ENCODE data around the gene CHD6.

Gene CHD6

GRCh38 chr20:41392871-41393704, 225.1 kb downstream of the CHD6 start:
- H3K4me3 ChIP-seq (ENCODE audit: low read length) = no peak overlapping the region
- no peak for DNase-seq (ENCODE audit: low read depth, low spot score)

GRCh38 chr20:41392295-41392694, 225.9 kb downstream of the CHD6 start:
- H3K4me3 ChIP-seq (ENCODE audit: low read length) = no peak overlapping the region
- no peak for DNase-seq (ENCODE audit: low read depth, low spot score)

- no peak for DNase-seq (ENCODE audit: low read depth, low spot score)
- no peak overlapping the region for H3K4me3 ChIP-seq (ENCODE audit: low read length)
Measured at GRCh38 chr20:41391587-41392001, 226.6 kb downstream of the CHD6 start.

GRCh38 chr20:41390889-41391288, 227.3 kb downstream of the CHD6 start:
- H3K4me3 ChIP-seq (ENCODE audit: low read length) = no peak overlapping the region
- no peak for DNase-seq (ENCODE audit: low read depth, low spot score)

GRCh38 chr20:41387444-41387851, 230.7 kb downstream of the CHD6 start:
- no peak for DNase-seq (ENCODE audit: low read depth, low spot score)
- H3K4me3 ChIP-seq (ENCODE audit: low read length) = no peak overlapping the region

GRCh38 chr20:41386502-41387427, 231.4 kb downstream of the CHD6 start:
- DNase-seq (ENCODE audit: low read depth, low spot score) = no peak
- H3K4me3 ChIP-seq (ENCODE audit: low read length) = no peak overlapping the region

GRCh38 chr20:41382791-41383305, 235.3 kb downstream of the CHD6 start:
- H3K4me3 ChIP-seq (ENCODE audit: low read length) = no peak overlapping the region
- DNase-seq (ENCODE audit: low read depth, low spot score) = no peak

- no peak overlapping the region for H3K4me3 ChIP-seq (ENCODE audit: low read length)
- DNase-seq (ENCODE audit: low read depth, low spot score) = no peak
Measured at GRCh38 chr20:41380551-41381193, 237.5 kb downstream of the CHD6 start.

GRCh38 chr20:41379551-41379950, 238.6 kb downstream of the CHD6 start:
- no peak for DNase-seq (ENCODE audit: low read depth, low spot score)
- no peak overlapping the region for H3K4me3 ChIP-seq (ENCODE audit: low read length)

- DNase-seq (ENCODE audit: low read depth, low spot score) = no peak
- no peak overlapping the region for H3K4me3 ChIP-seq (ENCODE audit: low read length)
Measured at GRCh38 chr20:41377275-41377674, 240.9 kb downstream of the CHD6 start.

GRCh38 chr20:41376349-41376748, 241.8 kb downstream of the CHD6 start:
- DNase-seq (ENCODE audit: low read depth, low spot score) = no peak
- no peak overlapping the region for H3K4me3 ChIP-seq (ENCODE audit: low read length)

- no peak overlapping the region for H3K4me3 ChIP-seq (ENCODE audit: low read length)
Measured at GRCh38 chr20:41375846-41376245, 242.3 kb downstream of the CHD6 start.

GRCh38 chr20:41373931-41374920, 244.0 kb downstream of the CHD6 start:
- H3K4me3 ChIP-seq (ENCODE audit: low read length) = no peak overlapping the region
- DNase-seq (ENCODE audit: low read depth, low spot score) = no peak

More at GRCh38 chr20:41375846-41376245, 242.3 kb downstream of the CHD6 start:
- DNase-seq (ENCODE audit: low read depth, low spot score) = no peak

GRCh38 chr20:41373251-41373783, 244.9 kb downstream of the CHD6 start:
- DNase-seq (ENCODE audit: low read depth, low spot score) = no peak
- H3K4me3 ChIP-seq (ENCODE audit: low read length) = no peak overlapping the region

GRCh38 chr20:41371371-41371770, 246.8 kb downstream of the CHD6 start:
- H3K4me3 ChIP-seq (ENCODE audit: low read length) = no peak overlapping the region
- no peak for DNase-seq (ENCODE audit: low read depth, low spot score)

GRCh38 chr20:41370176-41370575, 248.0 kb downstream of the CHD6 start:
- no peak overlapping the region for H3K4me3 ChIP-seq (ENCODE audit: low read length)
- no peak for DNase-seq (ENCODE audit: low read depth, low spot score)

GRCh38 chr20:41369673-41370072, 248.5 kb downstream of the CHD6 start:
- H3K4me3 ChIP-seq (ENCODE audit: low read length) = no peak overlapping the region
- no peak for DNase-seq (ENCODE audit: low read depth, low spot score)

GRCh38 chr20:41367956-41368355, 250.2 kb downstream of the CHD6 start:
- no peak overlapping the region for H3K4me3 ChIP-seq (ENCODE audit: low read length)
- DNase-seq (ENCODE audit: low read depth, low spot score) = no peak
